Measurements from ENCODE around the gene HOOK2. TPM values are rescaled to one million over a fixed set of nuclear protein-coding genes. Genes with fewer than 3 reads are reported as not detected.

Gene HOOK2
- total and polyA plus RNA-seq, 7 experiments from 2014 or later, result 4.0 to 37.5 (median 20.1) TPM

- intact Hi-C loops (cut with micrococcal nuclease), result no loop called here
- no peaks in the 10 kb centered on the region for H3K27me3 Mint-ChIP-seq
- POLR2A ChIA-PET, result no interaction called here
Observed at GRCh38 chr19:12786952-12787351, 11.6 kb upstream of the HOOK2 start.

GRCh38 chr19:12786141-12786870 is 11.0 kb upstream of the HOOK2 start:
- Mint-ChIP-seq H3K9me3 (peaks cover 0 to 13% (median 0%) of the 10 kb centered on the region in 11 donors), H3K27me3 (no peaks in the 10 kb centered on the region), H3K27ac (peak overlapping the region in 4 of 9 donors; percentile 78 to 98 (median 88)), H3K4me1 (peaks cover 20 to 38% (median 34%) of the 10 kb centered on the region in 7 donors), H3K4me3 (no peak overlapping the region), H3K36me3 (no peaks in the 10 kb centered on the region)
- ChIA-PET CTCF (no interaction called here), POLR2A (interaction anchor here (1.1 to 1.5 kb wide), 4 partner anchors 8 to 12 kb away, joined by 3 to 10 read pairs (median 4); no protein-coding TSS in a partner anchor)
- no peaks in the 10 kb centered on the region for H3K36me3 ChIP-seq (ENCODE audit: control insufficient read depth in 2 of 3, insufficient read depth in 3 of 3, low read length in 3 of 3)
- peaks cover 50 to 61% of the 10 kb centered on the region in 2 donors for H3K4me1 ChIP-seq (ENCODE audit: control insufficient read depth in 2 of 2, insufficient read depth in 2 of 2, low read length in 2 of 2)
- peak overlapping the region; percentile 98 for H3K27ac ChIP-seq (ENCODE audit: low read depth, low read length)
- ATAC-seq (peak; percentile 2), DNase-seq (no peak)
- no peaks in the 10 kb centered on the region for H3K27me3 ChIP-seq (ENCODE audit: control insufficient read depth in 2 of 2, insufficient read depth in 2 of 2, low read length in 2 of 2)
- intact Hi-C loops (cut with micrococcal nuclease), result no loop called here
- no peaks in the 10 kb centered on the region for H3K9me3 ChIP-seq (ENCODE audit: control insufficient read depth in 2 of 3, low read length in 3 of 3)
- H3K4me3 ChIP-seq (ENCODE audit: low read length), result no peak overlapping the region

More at GRCh38 chr19:12786952-12787351, 11.6 kb upstream of the HOOK2 start:
- H3K4me1 Mint-ChIP-seq, result peaks cover 13 to 33% (median 28%) of the 10 kb centered on the region in 7 donors
- H3K4me3 Mint-ChIP-seq, result no peak overlapping the region
- DNase-seq, result no peak
- Histone ChIP-seq H3K9me3 (ENCODE audit: control insufficient read depth in 2 of 3, low read length in 3 of 3) (no peaks in the 10 kb centered on the region), H3K27ac (ENCODE audit: low read depth, low read length) (peak overlapping the region; percentile 98), H3K27me3 (ENCODE audit: control insufficient read depth in 2 of 2, insufficient read depth in 2 of 2, low read length in 2 of 2) (no peaks in the 10 kb centered on the region), H3K4me1 (ENCODE audit: control insufficient read depth in 2 of 2, insufficient read depth in 2 of 2, low read length in 2 of 2) (peaks cover 44 to 54% of the 10 kb centered on the region in 2 donors), H3K36me3 (ENCODE audit: control insufficient read depth in 2 of 3, insufficient read depth in 3 of 3, low read length in 3 of 3) (peaks cover 0 to 6% (median 0%) of the 10 kb centered on the region in 3 experiments), H3K4me3 (ENCODE audit: low read length) (no peak overlapping the region)
- H3K36me3 Mint-ChIP-seq, result no peaks in the 10 kb centered on the region
- CTCF ChIA-PET, result interaction anchor here (3.0 kb wide), 1 partner anchor 9 kb away, joined by 22 read pairs; no protein-coding TSS in a partner anchor
- H3K9me3 Mint-ChIP-seq, result peaks cover 0 to 13% (median 0%) of the 10 kb centered on the region in 11 donors
- no peak for ATAC-seq
- H3K27ac Mint-ChIP-seq, result peak overlapping the region in 7 of 9 donors; percentile 58 to 100 (median 94)

- H3K4me3 Mint-ChIP-seq, result no peak overlapping the region
- no peak overlapping the region for H3K27ac Mint-ChIP-seq
- ChIA-PET CTCF (no interaction called here), POLR2A (interaction anchor here (1.1 to 1.5 kb wide), 4 partner anchors 8 to 11 kb away, joined by 3 to 10 read pairs (median 4); no protein-coding TSS in a partner anchor)
- Histone ChIP-seq H3K4me3 (ENCODE audit: low read length) (no peak overlapping the region), H3K9me3 (ENCODE audit: control insufficient read depth in 2 of 3, low read length in 3 of 3) (no peaks in the 10 kb centered on the region), H3K27me3 (ENCODE audit: control insufficient read depth in 2 of 2, insufficient read depth in 2 of 2, low read length in 2 of 2) (no peaks in the 10 kb centered on the region), H3K36me3 (ENCODE audit: control insufficient read depth in 2 of 3, insufficient read depth in 3 of 3, low read length in 3 of 3) (no peaks in the 10 kb centered on the region), H3K27ac (ENCODE audit: low read depth, low read length) (peak overlapping the region; percentile 98), H3K4me1 (ENCODE audit: control insufficient read depth in 2 of 2, insufficient read depth in 2 of 2, low read length in 2 of 2) (peaks cover 44 to 56% of the 10 kb centered on the region in 2 donors)
- DNase-seq (no peak), ATAC-seq (no peak)
- H3K9me3 Mint-ChIP-seq, result peaks cover 0 to 7% (median 0%) of the 10 kb centered on the region in 11 donors
- H3K4me1 Mint-ChIP-seq, result peaks cover 14 to 32% (median 29%) of the 10 kb centered on the region in 7 donors
- no peaks in the 10 kb centered on the region for H3K27me3 Mint-ChIP-seq
- no peaks in the 10 kb centered on the region for H3K36me3 Mint-ChIP-seq
- intact Hi-C loops (cut with micrococcal nuclease), result no loop called here
Observed at GRCh38 chr19:12785431-12786031, 10.2 kb upstream of the HOOK2 start.

GRCh38 chr19:12784871-12785430 is 9.6 kb upstream of the HOOK2 start:
- Mint-ChIP-seq H3K36me3 (no peaks in the 10 kb centered on the region), H3K9me3 (peaks cover 0 to 7% (median 0%) of the 10 kb centered on the region in 11 donors), H3K4me3 (no peak overlapping the region), H3K27me3 (no peaks in the 10 kb centered on the region), H3K27ac (no peak overlapping the region), H3K4me1 (peaks cover 13 to 31% (median 27%) of the 10 kb centered on the region in 7 donors)
- ChIA-PET CTCF (no interaction called here), POLR2A (interaction anchor here (1.1 to 1.5 kb wide), 2 partner anchors 7 to 9 kb away, joined by 4 to 10 read pairs; no protein-coding TSS in a partner anchor)
- DNase-seq (peak in 7 of 9 donors; percentile 36 to 67 (median 45)), ATAC-seq (no peak)
- H3K9me3 ChIP-seq (ENCODE audit: control insufficient read depth in 2 of 3, low read length in 3 of 3), result no peaks in the 10 kb centered on the region
- no peak overlapping the region for H3K4me3 ChIP-seq (ENCODE audit: low read length)
- peak overlapping the region; percentile 98 for H3K27ac ChIP-seq (ENCODE audit: low read depth, low read length)
- intact Hi-C loops (cut with micrococcal nuclease), result loop anchor here in 1 of 2 donors (5.0 kb wide), 1 partner anchor 1582 kb away; no protein-coding TSS in a partner anchor
- H3K27me3 ChIP-seq (ENCODE audit: control insufficient read depth in 2 of 2, insufficient read depth in 2 of 2, low read length in 2 of 2), result no peaks in the 10 kb centered on the region
- H3K36me3 ChIP-seq (ENCODE audit: control insufficient read depth in 2 of 3, insufficient read depth in 3 of 3, low read length in 3 of 3), result no peaks in the 10 kb centered on the region
- peaks cover 41 to 53% of the 10 kb centered on the region in 2 donors for H3K4me1 ChIP-seq (ENCODE audit: control insufficient read depth in 2 of 2, insufficient read depth in 2 of 2, low read length in 2 of 2)

GRCh38 chr19:12784394-12784870 is 9.1 kb upstream of the HOOK2 start:
- Mint-ChIP-seq H3K36me3 (no peaks in the 10 kb centered on the region), H3K4me3 (no peak overlapping the region), H3K27ac (no peak overlapping the region), H3K27me3 (no peaks in the 10 kb centered on the region), H3K9me3 (peaks cover 0 to 7% (median 0%) of the 10 kb centered on the region in 11 donors), H3K4me1 (peaks cover 13 to 35% (median 30%) of the 10 kb centered on the region in 7 donors)
- no peaks in the 10 kb centered on the region for H3K9me3 ChIP-seq (ENCODE audit: control insufficient read depth in 2 of 3, low read length in 3 of 3)
- ATAC-seq (no peak), DNase-seq (peak in 7 of 9 donors; percentile 45 to 69 (median 55))
- no peaks in the 10 kb centered on the region for H3K27me3 ChIP-seq (ENCODE audit: control insufficient read depth in 2 of 2, insufficient read depth in 2 of 2, low read length in 2 of 2)
- ChIA-PET POLR2A (interaction anchor here (12.9 kb wide), 1 partner anchor 10 kb away, joined by 621 read pairs; the partner anchor contains the start of gene JUNB), CTCF (no interaction called here)
- intact Hi-C loops (cut with micrococcal nuclease), result loop anchor here in 1 of 2 donors (5.0 kb wide), 1 partner anchor 1583 kb away; no protein-coding TSS in a partner anchor
- peak overlapping the region; percentile 98 for H3K27ac ChIP-seq (ENCODE audit: low read depth, low read length)
- peaks cover 42 to 53% of the 10 kb centered on the region in 2 donors for H3K4me1 ChIP-seq (ENCODE audit: control insufficient read depth in 2 of 2, insufficient read depth in 2 of 2, low read length in 2 of 2)
- no peaks in the 10 kb centered on the region for H3K36me3 ChIP-seq (ENCODE audit: control insufficient read depth in 2 of 3, insufficient read depth in 3 of 3, low read length in 3 of 3)
- no peak overlapping the region for H3K4me3 ChIP-seq (ENCODE audit: low read length)

GRCh38 chr19:12783849-12784393 is 8.6 kb upstream of the HOOK2 start:
- ATAC-seq (no peak), DNase-seq (peak in 2 of 9 donors; percentile 35)
- H3K9me3 ChIP-seq (ENCODE audit: control insufficient read depth in 2 of 3, low read length in 3 of 3), result no peaks in the 10 kb centered on the region
- Mint-ChIP-seq H3K27me3 (no peaks in the 10 kb centered on the region), H3K27ac (peak overlapping the region in 1 of 9 donors; percentile 99), H3K36me3 (no peaks in the 10 kb centered on the region), H3K4me1 (peaks cover 8 to 35% (median 30%) of the 10 kb centered on the region in 7 donors), H3K9me3 (peaks cover 0 to 7% (median 0%) of the 10 kb centered on the region in 11 donors), H3K4me3 (peak overlapping the region in 9 of 10 donors; percentile 61 to 85 (median 72))
- no peak overlapping the region for H3K4me3 ChIP-seq (ENCODE audit: low read length)
- CTCF ChIA-PET, result interaction anchor here (2.0 kb wide), 1 partner anchor 8 kb away, joined by 24 read pairs; the partner anchor contains the start of gene JUNB
- no peaks in the 10 kb centered on the region for H3K36me3 ChIP-seq (ENCODE audit: control insufficient read depth in 2 of 3, insufficient read depth in 3 of 3, low read length in 3 of 3)
- peaks cover 38 to 51% of the 10 kb centered on the region in 2 donors for H3K4me1 ChIP-seq (ENCODE audit: control insufficient read depth in 2 of 2, insufficient read depth in 2 of 2, low read length in 2 of 2)
- peak overlapping the region; percentile 98 for H3K27ac ChIP-seq (ENCODE audit: low read depth, low read length)
- no peaks in the 10 kb centered on the region for H3K27me3 ChIP-seq (ENCODE audit: control insufficient read depth in 2 of 2, insufficient read depth in 2 of 2, low read length in 2 of 2)
- intact Hi-C loops (cut with micrococcal nuclease), result loop anchor here in 1 of 2 donors (2.0 to 5.0 kb wide), 2 partner anchors 369 to 1583 kb away; no protein-coding TSS in a partner anchor
- POLR2A ChIA-PET, result interaction anchor here (2.7 to 12.9 kb wide), 2 partner anchors 10 to 17 kb away, joined by 11 to 621 read pairs; partner anchors contain the start of gene JUNB

Data from naive thymus-derived CD4-positive, alpha-beta T cell (primary cell).